GM19238 (cell line): ENCODE results near the gene NSMF.
A peak's percentile ranks its signal among the peaks of the same experiment; 100 is the strongest.

Experiments used
- DNase-seq: peaks from one replicate; pipeline ENCODE4 v3.0.0; 2011; ENCODE audit warnings: low spot score; ENCODE audit not compliant: insufficient read length

NSMF gene

GRCh38 chr9:137445930-137446431 is 13.2 kb downstream of the NSMF start:
- no peak for DNase-seq

GRCh38 chr9:137445275-137445807 is 13.8 kb downstream of the NSMF start:
- DNase-seq = peak; percentile 87

GRCh38 chr9:137444106-137444790 is 14.9 kb downstream of the NSMF start:
- no peak for DNase-seq

- no peak for DNase-seq
Observed at GRCh38 chr9:137441935-137442321, 17.2 kb downstream of the NSMF start.

GRCh38 chr9:137441289-137441934 is 17.7 kb downstream of the NSMF start, which contains the start of gene ENTPD8:
Gene ENTPD8, minus strand, starts transcription at chr9:137441357. Its CDS starts 3,072 bp downstream, at chr9:137438285.
- no peak for DNase-seq

GRCh38 chr9:137439158-137439714 is 19.9 kb downstream of the NSMF start:
- DNase-seq = no peak

GRCh38 chr9:137438591-137439157 is 20.5 kb downstream of the NSMF start:
- DNase-seq = no peak

- DNase-seq = no peak
Observed at GRCh38 chr9:137437691-137438590, 21.2 kb downstream of the NSMF start.

GRCh38 chr9:137436761-137437600 is 22.2 kb downstream of the NSMF start:
- DNase-seq = no peak

- no peak for DNase-seq
Observed at GRCh38 chr9:137435980-137436760, 23.0 kb downstream of the NSMF start.

GRCh38 chr9:137435381-137435891 is 23.7 kb downstream of the NSMF start:
- no peak for DNase-seq

- no peak for DNase-seq
Observed at GRCh38 chr9:137434498-137435380, 24.4 kb downstream of the NSMF start.

- DNase-seq = no peak
Observed at GRCh38 chr9:137433916-137434431, 25.2 kb downstream of the NSMF start.

GRCh38 chr9:137433349-137433915 is 25.7 kb downstream of the NSMF start:
- no peak for DNase-seq

- no peak for DNase-seq
Observed at GRCh38 chr9:137432687-137433348, 26.3 kb downstream of the NSMF start.

- DNase-seq = no peak
Observed at GRCh38 chr9:137431416-137431931, 27.7 kb downstream of the NSMF start.
